Activated T-cell treated with anti-CD3 and anti-CD28 coated beads for 1 hour (primary cell): Measurements from ENCODE around the gene NDUFB4.

ENCODE experiments used
- DNase-seq: peaks from one replicate; pipeline ENCODE4 v3.0.0-alpha.2; 2020; ENCODE audit warnings: low read depth

NDUFB4 gene

GRCh38 chr3:120596116-120596852, at the start of gene NDUFB4:
TSS of gene NDUFB4 (plus strand) at chr3:120596336. CDS start at chr3:120596360, 24 bp downstream.
- peak; percentile 94 for DNase-seq

- no peak for DNase-seq
Measured at GRCh38 chr3:120550546-120550945, 45.6 kb upstream of the NDUFB4 start.

- DNase-seq, result no peak
Measured at GRCh38 chr3:120552184-120553172, 43.7 kb upstream of the NDUFB4 start.

GRCh38 chr3:120554812-120555606, 41.1 kb upstream of the NDUFB4 start:
- no peak for DNase-seq

- DNase-seq, result no peak
Measured at GRCh38 chr3:120555657-120556509, 40.3 kb upstream of the NDUFB4 start.

GRCh38 chr3:120557115-120557514, 39.0 kb upstream of the NDUFB4 start:
- DNase-seq, result no peak

- peak; percentile 88 for DNase-seq
Measured at GRCh38 chr3:120558771-120559241, 37.3 kb upstream of the NDUFB4 start.

- no peak for DNase-seq
Measured at GRCh38 chr3:120559242-120560061, 36.7 kb upstream of the NDUFB4 start.

GRCh38 chr3:120560304-120561250, 35.6 kb upstream of the NDUFB4 start:
- no peak for DNase-seq

GRCh38 chr3:120561251-120562045, 34.7 kb upstream of the NDUFB4 start:
- DNase-seq, result peak; percentile 63

- no peak for DNase-seq
Measured at GRCh38 chr3:120563356-120564022, 32.6 kb upstream of the NDUFB4 start.

- no peak for DNase-seq
Measured at GRCh38 chr3:120566243-120566975, 29.7 kb upstream of the NDUFB4 start.

GRCh38 chr3:120567370-120568201, 28.6 kb upstream of the NDUFB4 start:
- DNase-seq, result no peak

GRCh38 chr3:120568202-120568531, 28.0 kb upstream of the NDUFB4 start:
- DNase-seq, result no peak

- no peak for DNase-seq
Measured at GRCh38 chr3:120568598-120568997, 27.5 kb upstream of the NDUFB4 start.
